HepG2 (cell line): ENCODE results near the gene NCOA4. TPM values are rescaled to one million over a fixed set of nuclear protein-coding genes. Genes with fewer than 3 reads are reported as not detected.

ENCODE experiments used
- FOXK1 ChIP-seq: sonication (generic); formaldehyde crosslinking; IDR thresholded peaks from 2 replicates; pipeline ENCODE4 v1.4.0; 2020; ENCODE audit warnings: low read depth, missing genetic modification reagents, borderline replicate concordance
- GATA4 ChIP-seq: sonication (generic); IDR thresholded peaks from 2 replicates; pipeline ENCODE4 v1.6.1; 2016; ENCODE audit warnings: antibody characterized with exemption, low read depth, borderline replicate concordance
- RBM39 ChIP-seq: fragments of 200-400 bp; formaldehyde crosslinking; IDR thresholded peaks from one replicate; pipeline ENCODE4 v1.6.1; 2018; ENCODE audit warnings: antibody characterized with exemption, mild to moderate bottlenecking, low read depth, low read length; ENCODE audit not compliant: poor library complexity, severe bottlenecking
- REL ChIP-seq: sonication (generic); formaldehyde crosslinking; conservative IDR thresholded peaks from 2 replicates; pipeline ENCODE4 v1.8.0; 2022; ENCODE audit warnings: mild to moderate bottlenecking, missing genetic modification reagents, moderate library complexity
- RNF2 ChIP-seq: fragments of 450-650 bp; conservative IDR thresholded peaks from 2 replicates; pipeline ENCODE4 v1.6.1; 2016; ENCODE audit warnings: low read depth
- U2AF1 ChIP-seq: fragments of 200-400 bp; formaldehyde crosslinking; optimal IDR thresholded peaks from 2 replicates; pipeline ENCODE3; 2017; ENCODE audit warnings: mild to moderate bottlenecking, low read depth, low read length
- ZNF253 ChIP-seq: sonication (generic); formaldehyde crosslinking; IDR thresholded peaks from 2 replicates; pipeline ENCODE4 v1.8.0; 2022; ENCODE audit warnings: mild to moderate bottlenecking, missing genetic modification reagents, borderline replicate concordance
- ZNF260 ChIP-seq: sonication (generic); formaldehyde crosslinking; IDR thresholded peaks from 2 replicates; pipeline ENCODE4 v1.4.0; 2020; ENCODE audit warnings: missing genetic modification reagents, low read depth, mild to moderate bottlenecking, borderline replicate concordance
- ZNF547 ChIP-seq: sonication (generic); formaldehyde crosslinking; IDR thresholded peaks from 2 replicates; pipeline ENCODE4 v1.5.1; 2020; ENCODE audit warnings: mild to moderate bottlenecking, missing genetic modification reagents
- ZNF607 ChIP-seq: sonication (generic); formaldehyde crosslinking; IDR thresholded peaks from 2 replicates; pipeline ENCODE4 v1.5.1; 2020; ENCODE audit warnings: missing genetic modification reagents, mild to moderate bottlenecking, borderline replicate concordance
- polyA plus RNA-seq, 8 experiments: library from polyadenylated mRNA; depleted of rRNA in 3 of 8; stranded (reverse) in 7 of 8; unstranded in 1 of 8; fragments of >200 nt; fragmentation: Illumina TruSeq in 4 of 8; extraction: Trizol in 4 of 8; gene quantifications; 2 replicates each; pipeline versions ENCODE4 v1.2.1 to v1.2.3, GENCODE V29; 2011 to 2016; ENCODE audit warnings: low read depth in 4 of 8, missing spikeins in 1 of 8, mixed read lengths in 1 of 8; ENCODE audit not compliant: insufficient read depth in 1 of 8
- total RNA-seq, 5 experiments: library from RNA; depleted of rRNA; stranded (reverse); fragments of >200 nt; fragmentation: Illumina TruSeq; extraction: Trizol; gene quantifications; 2 replicates each; pipeline ENCODE4 v1.2.3, GENCODE V29; 2016; ENCODE audit warnings: low read depth in 1 of 5
- TF ChIP-seq, protein P1 (sequence below): sonication (generic); formaldehyde crosslinking; IDR thresholded peaks from 2 replicates; pipeline ENCODE4 v1.4.0; 2020; ENCODE audit warnings: missing genetic modification reagents
- TF ChIP-seq, protein P2 (sequence below): sonication (generic); formaldehyde crosslinking; IDR thresholded peaks from 2 replicates; pipeline ENCODE4 v1.9.0; 2021; ENCODE audit warnings: missing genetic modification reagents, mild to moderate bottlenecking, borderline replicate concordance
- TF ChIP-seq, protein P3 (sequence below): sonication (generic); formaldehyde crosslinking; conservative IDR thresholded peaks from 2 replicates; pipeline ENCODE4 v1.4.0; 2020; ENCODE audit warnings: missing genetic modification reagents
- TF ChIP-seq, protein P4 (sequence below): sonication (generic); formaldehyde crosslinking; IDR thresholded peaks from 2 replicates; pipeline ENCODE4 v1.8.0; 2022; ENCODE audit warnings: mild to moderate bottlenecking, missing genetic modification reagents
- TF ChIP-seq, protein P5 (sequence below): IDR thresholded peaks from 2 replicates; pipeline ENCODE4 v1.6.1; 2016; ENCODE audit warnings: missing compliant biosample characterization, missing genetic modification reagents, borderline replicate concordance

The NCOA4 gene
- total and polyA plus RNA-seq, 2 of the 13 experiments (the other 11 are each of a cell fraction or from before 2014, with no cell fraction given): 306 to 400 TPM

DNA sequence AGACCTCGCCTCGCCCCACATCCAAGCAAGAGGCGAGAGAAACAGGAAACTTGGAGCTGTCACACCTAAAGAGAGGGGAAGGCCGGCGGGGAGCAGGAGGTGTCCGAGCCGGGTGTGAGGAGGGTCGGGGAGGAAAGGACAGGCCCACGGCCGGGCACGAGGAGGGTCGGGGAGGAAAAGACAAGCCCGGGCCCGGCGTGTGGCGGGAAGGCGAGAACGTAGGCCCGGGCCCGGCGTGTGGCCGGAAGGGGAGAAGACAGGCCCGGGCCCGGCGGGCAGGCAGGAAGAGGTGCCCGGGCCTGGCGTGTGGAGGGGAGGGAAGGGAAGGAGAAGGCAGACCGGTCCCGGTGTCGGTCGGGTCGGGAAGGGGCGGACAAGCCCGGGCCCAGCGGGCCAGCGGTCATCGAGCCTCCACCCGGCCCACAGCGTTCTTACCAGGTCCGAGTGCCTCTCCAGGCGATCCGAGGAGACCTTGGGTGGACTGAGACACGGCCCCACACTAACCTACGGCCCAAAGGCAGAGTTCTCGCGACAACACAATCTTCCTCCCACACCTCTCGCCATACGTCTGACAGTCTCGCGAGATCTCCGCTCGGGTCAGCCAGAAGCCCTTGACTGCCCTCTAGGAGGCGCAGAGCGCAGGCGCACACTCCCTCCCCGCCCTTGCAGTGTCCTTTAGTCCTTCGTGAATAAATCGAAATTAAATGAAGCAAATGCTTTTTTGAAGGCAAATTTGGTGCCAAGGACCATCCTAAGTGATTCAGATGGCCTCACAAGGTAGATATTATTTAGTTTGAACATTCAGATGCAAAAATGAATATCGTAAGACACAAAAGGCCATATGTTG is at the start of gene NCOA4 (continued):
- TF ChIP-seq, protein P1, sequence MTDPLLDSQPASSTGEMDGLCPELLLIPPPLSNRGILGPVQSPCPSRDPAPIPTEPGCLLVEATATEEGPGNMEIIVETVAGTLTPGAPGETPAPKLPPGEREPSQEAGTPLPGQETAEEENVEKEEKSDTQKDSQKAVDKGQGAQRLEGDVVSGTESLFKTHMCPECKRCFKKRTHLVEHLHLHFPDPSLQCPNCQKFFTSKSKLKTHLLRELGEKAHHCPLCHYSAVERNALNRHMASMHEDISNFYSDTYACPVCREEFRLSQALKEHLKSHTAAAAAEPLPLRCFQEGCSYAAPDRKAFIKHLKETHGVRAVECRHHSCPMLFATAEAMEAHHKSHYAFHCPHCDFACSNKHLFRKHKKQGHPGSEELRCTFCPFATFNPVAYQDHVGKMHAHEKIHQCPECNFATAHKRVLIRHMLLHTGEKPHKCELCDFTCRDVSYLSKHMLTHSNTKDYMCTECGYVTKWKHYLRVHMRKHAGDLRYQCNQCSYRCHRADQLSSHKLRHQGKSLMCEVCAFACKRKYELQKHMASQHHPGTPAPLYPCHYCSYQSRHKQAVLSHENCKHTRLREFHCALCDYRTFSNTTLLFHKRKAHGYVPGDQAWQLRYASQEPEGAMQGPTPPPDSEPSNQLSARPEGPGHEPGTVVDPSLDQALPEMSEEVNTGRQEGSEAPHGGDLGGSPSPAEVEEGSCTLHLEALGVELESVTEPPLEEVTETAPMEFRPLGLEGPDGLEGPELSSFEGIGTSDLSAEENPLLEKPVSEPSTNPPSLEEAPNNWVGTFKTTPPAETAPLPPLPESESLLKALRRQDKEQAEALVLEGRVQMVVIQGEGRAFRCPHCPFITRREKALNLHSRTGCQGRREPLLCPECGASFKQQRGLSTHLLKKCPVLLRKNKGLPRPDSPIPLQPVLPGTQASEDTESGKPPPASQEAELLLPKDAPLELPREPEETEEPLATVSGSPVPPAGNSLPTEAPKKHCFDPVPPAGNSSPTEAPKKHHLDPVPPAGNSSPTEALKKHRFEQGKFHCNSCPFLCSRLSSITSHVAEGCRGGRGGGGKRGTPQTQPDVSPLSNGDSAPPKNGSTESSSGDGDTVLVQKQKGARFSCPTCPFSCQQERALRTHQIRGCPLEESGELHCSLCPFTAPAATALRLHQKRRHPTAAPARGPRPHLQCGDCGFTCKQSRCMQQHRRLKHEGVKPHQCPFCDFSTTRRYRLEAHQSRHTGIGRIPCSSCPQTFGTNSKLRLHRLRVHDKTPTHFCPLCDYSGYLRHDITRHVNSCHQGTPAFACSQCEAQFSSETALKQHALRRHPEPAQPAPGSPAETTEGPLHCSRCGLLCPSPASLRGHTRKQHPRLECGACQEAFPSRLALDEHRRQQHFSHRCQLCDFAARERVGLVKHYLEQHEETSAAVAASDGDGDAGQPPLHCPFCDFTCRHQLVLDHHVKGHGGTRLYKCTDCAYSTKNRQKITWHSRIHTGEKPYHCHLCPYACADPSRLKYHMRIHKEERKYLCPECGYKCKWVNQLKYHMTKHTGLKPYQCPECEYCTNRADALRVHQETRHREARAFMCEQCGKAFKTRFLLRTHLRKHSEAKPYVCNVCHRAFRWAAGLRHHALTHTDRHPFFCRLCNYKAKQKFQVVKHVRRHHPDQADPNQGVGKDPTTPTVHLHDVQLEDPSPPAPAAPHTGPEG (CRISPR knock-in tag): 0 out of 2 replicates have a peak, but pooled peaks have one; percentile 50
- TF ChIP-seq, protein P2, sequence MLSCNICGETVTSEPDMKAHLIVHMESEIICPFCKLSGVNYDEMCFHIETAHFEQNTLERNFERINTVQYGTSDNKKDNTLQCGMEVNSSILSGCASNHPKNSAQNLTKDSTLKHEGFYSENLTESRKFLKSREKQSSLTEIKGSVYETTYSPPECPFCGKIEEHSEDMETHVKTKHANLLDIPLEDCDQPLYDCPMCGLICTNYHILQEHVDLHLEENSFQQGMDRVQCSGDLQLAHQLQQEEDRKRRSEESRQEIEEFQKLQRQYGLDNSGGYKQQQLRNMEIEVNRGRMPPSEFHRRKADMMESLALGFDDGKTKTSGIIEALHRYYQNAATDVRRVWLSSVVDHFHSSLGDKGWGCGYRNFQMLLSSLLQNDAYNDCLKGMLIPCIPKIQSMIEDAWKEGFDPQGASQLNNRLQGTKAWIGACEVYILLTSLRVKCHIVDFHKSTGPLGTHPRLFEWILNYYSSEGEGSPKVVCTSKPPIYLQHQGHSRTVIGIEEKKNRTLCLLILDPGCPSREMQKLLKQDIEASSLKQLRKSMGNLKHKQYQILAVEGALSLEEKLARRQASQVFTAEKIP: no peak
- TF ChIP-seq GATA4 (no peak), ZNF547 (CRISPR knock-in tag) (peak; percentile 81; the same call in 1 of the 2 replicates), RBM39 (peak; percentile 87), ZNF253 (no peak), FOXK1 (CRISPR knock-in tag) (0 out of 2 replicates have a peak, but pooled peaks have one; percentile 25), RNF2 (no peak), U2AF1 (peak; percentile 46), REL (no peak), ZNF260 (no peak), ZNF607 (CRISPR knock-in tag) (peak; percentile 65; the same call in 1 of the 2 replicates)
- TF ChIP-seq, protein P3, sequence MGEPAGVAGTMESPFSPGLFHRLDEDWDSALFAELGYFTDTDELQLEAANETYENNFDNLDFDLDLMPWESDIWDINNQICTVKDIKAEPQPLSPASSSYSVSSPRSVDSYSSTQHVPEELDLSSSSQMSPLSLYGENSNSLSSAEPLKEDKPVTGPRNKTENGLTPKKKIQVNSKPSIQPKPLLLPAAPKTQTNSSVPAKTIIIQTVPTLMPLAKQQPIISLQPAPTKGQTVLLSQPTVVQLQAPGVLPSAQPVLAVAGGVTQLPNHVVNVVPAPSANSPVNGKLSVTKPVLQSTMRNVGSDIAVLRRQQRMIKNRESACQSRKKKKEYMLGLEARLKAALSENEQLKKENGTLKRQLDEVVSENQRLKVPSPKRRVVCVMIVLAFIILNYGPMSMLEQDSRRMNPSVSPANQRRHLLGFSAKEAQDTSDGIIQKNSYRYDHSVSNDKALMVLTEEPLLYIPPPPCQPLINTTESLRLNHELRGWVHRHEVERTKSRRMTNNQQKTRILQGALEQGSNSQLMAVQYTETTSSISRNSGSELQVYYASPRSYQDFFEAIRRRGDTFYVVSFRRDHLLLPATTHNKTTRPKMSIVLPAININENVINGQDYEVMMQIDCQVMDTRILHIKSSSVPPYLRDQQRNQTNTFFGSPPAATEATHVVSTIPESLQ (CRISPR knock-in tag): no peak
- TF ChIP-seq, protein P4, sequence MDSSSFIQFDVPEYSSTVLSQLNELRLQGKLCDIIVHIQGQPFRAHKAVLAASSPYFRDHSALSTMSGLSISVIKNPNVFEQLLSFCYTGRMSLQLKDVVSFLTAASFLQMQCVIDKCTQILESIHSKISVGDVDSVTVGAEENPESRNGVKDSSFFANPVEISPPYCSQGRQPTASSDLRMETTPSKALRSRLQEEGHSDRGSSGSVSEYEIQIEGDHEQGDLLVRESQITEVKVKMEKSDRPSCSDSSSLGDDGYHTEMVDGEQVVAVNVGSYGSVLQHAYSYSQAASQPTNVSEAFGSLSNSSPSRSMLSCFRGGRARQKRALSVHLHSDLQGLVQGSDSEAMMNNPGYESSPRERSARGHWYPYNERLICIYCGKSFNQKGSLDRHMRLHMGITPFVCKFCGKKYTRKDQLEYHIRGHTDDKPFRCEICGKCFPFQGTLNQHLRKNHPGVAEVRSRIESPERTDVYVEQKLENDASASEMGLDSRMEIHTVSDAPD (CRISPR knock-in tag): no peak
- TF ChIP-seq, protein P5, sequence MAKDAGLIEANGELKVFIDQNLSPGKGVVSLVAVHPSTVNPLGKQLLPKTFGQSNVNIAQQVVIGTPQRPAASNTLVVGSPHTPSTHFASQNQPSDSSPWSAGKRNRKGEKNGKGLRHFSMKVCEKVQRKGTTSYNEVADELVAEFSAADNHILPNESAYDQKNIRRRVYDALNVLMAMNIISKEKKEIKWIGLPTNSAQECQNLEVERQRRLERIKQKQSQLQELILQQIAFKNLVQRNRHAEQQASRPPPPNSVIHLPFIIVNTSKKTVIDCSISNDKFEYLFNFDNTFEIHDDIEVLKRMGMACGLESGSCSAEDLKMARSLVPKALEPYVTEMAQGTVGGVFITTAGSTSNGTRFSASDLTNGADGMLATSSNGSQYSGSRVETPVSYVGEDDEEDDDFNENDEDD (CRISPR knock-in tag): peak; percentile 50; the same call in 1 of the 2 replicates
